ENCODE results near the gene RNF157. TPM values are rescaled to one million over a fixed set of nuclear protein-coding genes. Genes with fewer than 3 reads are reported as not detected.

The RNF157 gene
- total RNA-seq, 1 experiment from 2014 or later = 29.3 TPM

DNA sequence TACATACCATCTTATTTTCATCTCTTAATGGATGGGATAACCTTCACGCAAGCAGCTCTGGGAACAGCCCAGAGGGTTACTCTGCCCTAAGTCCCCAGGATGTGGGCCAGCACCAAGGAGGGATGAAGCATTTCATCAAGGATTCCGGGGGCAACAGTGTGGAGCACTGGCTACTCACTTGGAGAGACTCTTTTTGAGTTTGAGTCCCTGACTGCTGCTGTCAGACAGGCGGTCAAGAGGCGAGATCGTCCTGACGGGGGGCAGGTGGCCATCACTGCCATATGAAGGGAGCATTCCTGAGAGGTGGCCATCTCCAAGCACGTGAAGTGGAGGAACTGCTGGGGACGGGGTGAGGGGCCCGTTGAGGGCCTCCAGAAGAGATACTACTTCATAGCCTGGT lies 81.1 kb downstream of the RNF157 start:
- H3K36me3 ChIP-seq (ENCODE audit: control insufficient read depth, insufficient read depth, low read length) = no peaks in the 10 kb centered on the region; the same call in 1 of the 2 replicates
- ChIA-PET POLR2A (no interaction called here), CTCF (no interaction called here)
- Mint-ChIP-seq H3K27me3 (ENCODE audit: insufficient read depth, unreplicated experiment) (no peaks in the 10 kb centered on the region), H3K9me3 (ENCODE audit: unreplicated experiment) (no peaks in the 10 kb centered on the region), H3K27ac (ENCODE audit: unreplicated experiment) (no peak overlapping the region), H3K4me3 (ENCODE audit: unreplicated experiment) (no peak overlapping the region), H3K36me3 (ENCODE audit: insufficient read depth, unreplicated experiment) (peaks cover 4% of the 10 kb centered on the region), H3K4me1 (ENCODE audit: low read depth, unreplicated experiment) (no peaks in the 10 kb centered on the region)
- intact Hi-C loops (cut with micrococcal nuclease; ENCODE audit: unreplicated experiment) = no loop called here
- BruUV-seq (replicated peaks) = no TSS peak
- no peaks in the 10 kb centered on the region for H3K4me1 ChIP-seq
- DNase-seq = no peak
- H3K4me3 ChIP-seq (ENCODE audit: low read depth, low read length) = no peak overlapping the region
- no peaks in the 10 kb centered on the region for H3K9me3 ChIP-seq
- TF ChIP-seq, protein P1, sequence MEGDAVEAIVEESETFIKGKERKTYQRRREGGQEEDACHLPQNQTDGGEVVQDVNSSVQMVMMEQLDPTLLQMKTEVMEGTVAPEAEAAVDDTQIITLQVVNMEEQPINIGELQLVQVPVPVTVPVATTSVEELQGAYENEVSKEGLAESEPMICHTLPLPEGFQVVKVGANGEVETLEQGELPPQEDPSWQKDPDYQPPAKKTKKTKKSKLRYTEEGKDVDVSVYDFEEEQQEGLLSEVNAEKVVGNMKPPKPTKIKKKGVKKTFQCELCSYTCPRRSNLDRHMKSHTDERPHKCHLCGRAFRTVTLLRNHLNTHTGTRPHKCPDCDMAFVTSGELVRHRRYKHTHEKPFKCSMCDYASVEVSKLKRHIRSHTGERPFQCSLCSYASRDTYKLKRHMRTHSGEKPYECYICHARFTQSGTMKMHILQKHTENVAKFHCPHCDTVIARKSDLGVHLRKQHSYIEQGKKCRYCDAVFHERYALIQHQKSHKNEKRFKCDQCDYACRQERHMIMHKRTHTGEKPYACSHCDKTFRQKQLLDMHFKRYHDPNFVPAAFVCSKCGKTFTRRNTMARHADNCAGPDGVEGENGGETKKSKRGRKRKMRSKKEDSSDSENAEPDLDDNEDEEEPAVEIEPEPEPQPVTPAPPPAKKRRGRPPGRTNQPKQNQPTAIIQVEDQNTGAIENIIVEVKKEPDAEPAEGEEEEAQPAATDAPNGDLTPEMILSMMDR (IDR thresholded peaks at IDR 0.05; ENCODE audit: insufficient read depth in 1 of 2, low read depth in 1 of 2, low read length in 1 of 2, severe bottlenecking in 1 of 2, unreplicated experiment in 1 of 2) = no peak
- no peaks in the 10 kb centered on the region for H3K27me3 ChIP-seq (replicated peaks; ENCODE audit: control insufficient read depth, insufficient read depth, low read length)

DNA sequence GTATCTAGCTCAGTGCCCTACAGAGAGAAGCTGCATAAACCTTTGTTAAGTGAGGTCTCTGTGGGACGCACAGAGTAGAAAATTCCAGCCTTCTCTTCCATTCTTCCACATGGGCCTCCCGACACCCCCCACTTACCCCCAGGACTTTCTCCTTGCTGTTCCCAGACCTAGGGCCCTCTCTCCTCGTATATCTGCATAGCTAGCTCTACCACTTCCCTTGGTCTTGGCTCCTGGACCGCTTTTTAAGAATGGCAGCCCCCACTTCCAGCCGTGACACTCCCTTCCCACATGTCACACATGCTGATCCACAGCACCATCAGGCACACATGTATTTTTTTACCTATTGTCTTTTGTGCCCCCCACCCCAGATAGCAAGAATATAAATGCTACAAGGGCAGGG lies 82.5 kb downstream of the RNF157 start:
- Histone ChIP-seq H3K4me1 (no peaks in the 10 kb centered on the region), H3K9me3 (no peaks in the 10 kb centered on the region), H3K4me3 (ENCODE audit: low read depth, low read length) (no peak overlapping the region), H3K36me3 (ENCODE audit: control insufficient read depth, insufficient read depth, low read length) (no peaks in the 10 kb centered on the region; the same call in 1 of the 2 replicates), H3K27me3 (replicated peaks; ENCODE audit: control insufficient read depth, insufficient read depth, low read length) (no peaks in the 10 kb centered on the region)
- Mint-ChIP-seq H3K4me1 (ENCODE audit: low read depth, unreplicated experiment) (no peaks in the 10 kb centered on the region), H3K9me3 (ENCODE audit: unreplicated experiment) (no peaks in the 10 kb centered on the region), H3K36me3 (ENCODE audit: insufficient read depth, unreplicated experiment) (peaks cover 4% of the 10 kb centered on the region), H3K27ac (ENCODE audit: unreplicated experiment) (no peak overlapping the region), H3K27me3 (ENCODE audit: insufficient read depth, unreplicated experiment) (no peaks in the 10 kb centered on the region), H3K4me3 (ENCODE audit: unreplicated experiment) (no peak overlapping the region)
- TF ChIP-seq, protein P1 (IDR thresholded peaks at IDR 0.05; ENCODE audit: insufficient read depth in 1 of 2, low read depth in 1 of 2, low read length in 1 of 2, severe bottlenecking in 1 of 2, unreplicated experiment in 1 of 2) = no peak
- no peak for DNase-seq
- BruUV-seq (replicated peaks) = no TSS peak
- CTCF ChIA-PET = interaction anchor here (0.5 to 0.8 kb wide), 3 partner anchors 25 to 143 kb away, joined by 3 to 4 read pairs (median 3); no protein-coding TSS in a partner anchor
- intact Hi-C loops (cut with micrococcal nuclease; ENCODE audit: unreplicated experiment) = no loop called here
- POLR2A ChIA-PET = no interaction called here

DNA sequence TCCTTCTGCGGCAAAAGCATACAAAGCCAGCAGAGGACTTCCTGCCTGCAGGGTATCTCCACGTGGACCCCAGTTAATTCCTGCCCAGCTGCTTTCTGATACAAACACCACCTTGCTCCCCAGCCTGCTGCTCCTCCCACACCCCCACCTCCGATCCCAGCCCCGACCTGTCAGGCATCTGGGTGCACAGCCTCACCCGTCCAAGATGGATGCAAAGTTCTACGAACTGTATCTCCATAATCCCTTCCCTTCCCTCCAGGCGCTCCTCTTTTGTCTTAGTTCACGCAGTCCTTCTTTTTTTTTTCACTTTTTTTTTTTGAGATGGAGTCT lies 83.7 kb downstream of the RNF157 start:
- H3K36me3 Mint-ChIP-seq (ENCODE audit: insufficient read depth, unreplicated experiment) = peaks cover 4% of the 10 kb centered on the region
- TF ChIP-seq, protein P1 (IDR thresholded peaks at IDR 0.05; ENCODE audit: insufficient read depth in 1 of 2, low read depth in 1 of 2, low read length in 1 of 2, severe bottlenecking in 1 of 2, unreplicated experiment in 1 of 2) = no peak
- H3K4me3 Mint-ChIP-seq (ENCODE audit: unreplicated experiment) = no peak overlapping the region
- Histone ChIP-seq H3K4me1 (no peaks in the 10 kb centered on the region), H3K4me3 (ENCODE audit: low read depth, low read length) (no peak overlapping the region), H3K36me3 (ENCODE audit: control insufficient read depth, insufficient read depth, low read length) (no peaks in the 10 kb centered on the region; the same call in none of the 2 replicates), H3K9me3 (no peaks in the 10 kb centered on the region), H3K27me3 (replicated peaks; ENCODE audit: control insufficient read depth, insufficient read depth, low read length) (no peaks in the 10 kb centered on the region)
- POLR2A ChIA-PET = no interaction called here
- no peaks in the 10 kb centered on the region for H3K27me3 Mint-ChIP-seq (ENCODE audit: insufficient read depth, unreplicated experiment)
- peak overlapping the region; percentile 42 for H3K27ac Mint-ChIP-seq (ENCODE audit: unreplicated experiment)
- peak in 1 of 2 experiments; percentile 29 for DNase-seq
- BruUV-seq (replicated peaks) = no TSS peak
- no peaks in the 10 kb centered on the region for H3K4me1 Mint-ChIP-seq (ENCODE audit: low read depth, unreplicated experiment)
- CTCF ChIA-PET = interaction anchor here (0.7 to 1.0 kb wide), 2 partner anchors 15 to 123 kb away, joined by 3 to 7 read pairs; no protein-coding TSS in a partner anchor
- no peaks in the 10 kb centered on the region for H3K9me3 Mint-ChIP-seq (ENCODE audit: unreplicated experiment)
- intact Hi-C loops (cut with micrococcal nuclease; ENCODE audit: unreplicated experiment) = no loop called here

Measured in Caco-2 (cell line).